SHP77 treated with DMSO at 0.1 percent for 48 hours (cell line): ENCODE results near the gene CACNB4.
"Not testable (repeated sequence)": the region's sequence is repeated elsewhere in the genome, so short reads cannot be mapped to it uniquely, and the experiment has no call there.

Experiments
- DNase-seq: peaks from one replicate; lab custom pipeline; 2025; lab: John Stamatoyannopoulos, UW

The CACNB4 gene

GRCh38 chr2:151904807-151905206, 194.0 kb downstream of the CACNB4 start:
- DNase-seq = no peak

DNA sequence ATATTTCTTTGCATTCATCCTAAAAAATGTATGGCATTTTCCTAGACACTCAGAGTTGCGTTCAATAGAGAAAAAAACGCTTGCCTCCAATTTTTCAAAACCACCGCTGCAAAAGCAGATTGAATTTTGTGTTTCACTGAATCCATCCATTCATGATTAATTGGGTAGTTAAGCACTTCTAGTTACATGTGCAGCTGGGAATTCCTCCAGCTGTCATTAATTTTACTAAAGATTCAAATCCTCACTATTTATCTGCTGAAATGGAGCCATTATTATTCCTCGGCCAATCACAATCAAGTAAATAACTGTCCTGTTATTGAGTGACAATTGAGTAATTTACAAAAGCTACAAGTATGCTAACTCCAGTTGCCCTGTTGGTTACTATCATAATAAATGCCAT, 194.8 kb downstream of the CACNB4 start:
- no peak for DNase-seq

DNA sequence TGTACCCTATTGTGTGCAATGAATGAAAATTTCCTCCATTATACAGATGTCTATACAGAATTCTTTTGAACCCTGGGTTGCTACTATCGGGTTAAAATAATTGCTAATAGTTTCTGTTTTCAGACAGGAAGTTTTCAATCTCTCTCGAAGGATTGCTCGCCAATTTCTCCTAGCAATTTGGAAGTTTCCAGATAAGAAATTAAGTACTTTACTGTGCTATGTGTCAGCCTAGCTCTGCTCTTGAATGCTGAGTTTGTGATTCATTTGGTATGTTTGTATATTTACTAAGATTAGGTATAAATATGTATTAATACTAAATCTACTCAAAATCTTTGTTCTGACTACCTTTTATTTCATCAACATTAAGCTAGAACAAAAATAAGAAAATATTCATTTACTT, 196.0 kb downstream of the CACNB4 start:
- DNase-seq = no peak

DNA sequence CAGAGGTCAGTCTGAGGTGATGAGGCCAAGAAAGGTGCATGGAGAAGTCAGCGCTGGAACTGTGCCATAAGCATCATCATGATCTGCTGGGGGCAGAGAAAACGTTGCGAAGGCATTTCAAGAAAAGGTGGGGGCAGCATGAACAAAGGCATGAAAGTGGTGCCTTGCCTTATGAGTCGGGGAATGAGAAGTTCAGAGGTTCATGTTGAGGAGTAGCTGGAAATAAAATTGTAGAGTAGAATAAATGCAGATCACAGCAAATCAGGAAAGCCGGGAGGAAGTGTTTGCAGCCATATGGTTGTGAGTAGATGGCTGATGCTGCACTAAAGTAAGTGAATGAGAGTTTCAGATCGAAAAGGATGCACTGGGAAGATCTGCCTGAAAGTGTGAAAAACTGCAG, 198.5 kb downstream of the CACNB4 start:
- DNase-seq = no peak

- no peak for DNase-seq
Measured at GRCh38 chr2:151899156-151899555, 199.7 kb downstream of the CACNB4 start.

DNA sequence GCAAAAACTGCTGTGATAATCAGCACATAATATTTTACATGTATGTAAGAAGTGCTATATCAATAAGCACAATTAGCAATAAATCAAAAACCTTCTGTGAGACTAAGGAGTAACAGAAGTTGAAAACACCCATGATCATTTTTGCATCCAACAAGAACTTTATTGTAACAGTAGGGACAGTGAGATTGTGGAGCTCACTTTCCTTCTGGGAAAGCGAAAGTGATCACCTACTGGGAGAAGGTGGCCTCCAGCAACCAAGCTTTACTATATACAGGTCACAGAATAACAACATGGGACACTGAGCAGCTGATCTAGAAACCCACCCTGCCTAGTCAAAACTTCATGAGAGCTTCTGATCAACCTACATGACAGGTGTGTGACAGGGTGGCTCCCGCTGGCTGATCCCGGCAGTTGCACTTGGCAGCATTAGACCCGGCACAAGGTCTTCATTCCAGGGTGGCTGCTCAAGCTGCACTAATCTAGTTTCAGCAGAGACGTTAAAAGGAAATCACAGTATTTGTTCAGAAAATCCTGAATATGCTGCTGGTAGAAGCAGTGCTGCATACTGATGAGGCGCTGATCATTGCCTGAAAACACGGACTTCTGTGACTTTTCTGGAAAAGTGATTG, 207.2 kb downstream of the CACNB4 start:
- no peak for DNase-seq

DNA sequence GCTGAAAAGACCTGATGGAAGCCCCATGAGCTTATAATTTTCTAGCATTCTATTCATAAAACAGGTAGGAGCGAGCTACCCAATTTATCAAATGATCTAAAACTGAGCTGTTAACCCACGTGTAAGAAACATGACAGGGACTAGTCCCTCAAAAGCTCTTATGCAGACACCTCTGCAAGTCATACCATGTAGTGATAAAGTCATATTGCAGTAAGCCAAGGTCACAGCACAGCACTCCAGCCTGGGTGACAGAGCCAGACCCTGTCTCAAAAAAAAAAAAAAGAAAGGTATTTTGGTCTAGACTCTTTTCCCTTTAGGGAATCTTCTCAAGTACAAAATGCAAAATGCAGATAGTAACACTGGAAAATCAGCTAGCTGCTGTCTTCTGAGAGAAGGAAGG, 211.7 kb downstream of the CACNB4 start:
- DNase-seq = no peak

- DNase-seq = peak; percentile 42
Measured at GRCh38 chr2:151886241-151886640, 212.6 kb downstream of the CACNB4 start.

DNA sequence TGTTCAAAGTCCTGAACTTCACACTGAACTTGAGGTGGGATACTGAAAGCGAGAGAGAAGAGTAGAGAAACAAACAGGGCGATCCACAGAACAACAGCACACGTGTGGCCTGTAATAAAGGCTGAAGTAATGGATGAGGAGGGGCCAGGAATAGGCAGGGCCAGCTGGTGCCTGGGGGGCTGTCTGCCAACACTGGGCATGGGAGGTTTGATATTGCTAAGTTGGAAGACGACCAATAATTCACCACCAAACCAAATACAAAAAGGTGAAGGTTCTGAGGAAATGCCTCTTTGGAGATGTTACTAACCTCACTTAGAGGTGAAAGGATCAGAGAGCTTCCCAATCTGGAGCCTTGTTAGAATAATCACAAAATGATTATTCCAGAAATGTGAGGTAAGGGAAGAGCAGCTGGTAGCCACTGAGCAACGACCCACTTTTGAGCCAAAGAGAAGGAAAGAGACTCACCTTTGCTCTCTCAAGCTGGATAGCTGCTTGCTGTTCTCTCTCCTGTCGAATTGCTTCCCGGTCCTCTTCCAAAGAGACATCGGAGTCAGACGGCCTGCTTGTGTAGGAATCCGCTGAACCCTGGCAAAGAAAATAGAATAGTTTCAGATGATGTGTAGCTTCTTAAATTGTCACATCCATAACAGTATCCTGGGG, 215.9 kb downstream of the CACNB4 start:
- DNase-seq = no peak

DNA sequence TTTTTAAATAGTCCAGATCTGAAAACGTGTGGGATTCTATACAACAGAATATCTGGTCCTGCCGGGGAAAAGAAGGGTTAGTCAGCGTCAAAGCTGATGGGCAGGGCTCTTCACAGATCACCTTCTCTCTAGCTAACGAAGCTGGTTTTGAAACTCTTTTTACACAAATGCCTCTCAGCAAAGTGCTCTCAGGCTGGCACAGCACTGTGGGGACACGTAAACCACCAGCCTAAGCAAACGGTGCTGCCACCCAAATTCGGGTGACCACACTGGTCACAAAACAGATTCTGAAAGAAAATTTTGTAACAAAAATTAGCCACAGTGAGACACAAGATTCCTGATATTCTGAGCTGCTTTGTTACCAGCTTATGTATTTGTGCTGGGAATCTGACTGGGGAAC, 217.5 kb downstream of the CACNB4 start:
- DNase-seq = no peak

- no peak for DNase-seq
Measured at GRCh38 chr2:151880586-151880985, 218.3 kb downstream of the CACNB4 start.

GRCh38 chr2:151878655-151879563, 219.9 kb downstream of the CACNB4 start:
- DNase-seq = no peak

DNA sequence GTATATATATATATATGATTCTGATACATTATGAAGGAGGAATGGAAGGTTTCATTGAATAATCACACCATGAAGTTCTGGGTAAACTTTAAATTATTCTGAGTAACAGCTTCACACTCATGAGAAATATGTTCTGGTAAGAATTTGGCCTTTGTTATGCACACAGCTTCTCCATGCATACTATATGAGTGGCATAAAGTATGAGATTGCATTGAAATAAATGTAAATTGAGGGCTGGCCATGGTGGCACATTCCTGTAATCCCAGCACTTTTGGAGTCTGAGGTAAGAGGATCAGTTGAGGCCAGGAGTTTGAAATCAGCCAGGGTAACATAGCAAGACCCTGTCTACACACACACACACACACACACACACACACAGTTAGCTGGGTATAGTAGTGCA, 220.6 kb downstream of the CACNB4 start:
- DNase-seq = no peak

- DNase-seq = not testable (repeated sequence)
Measured at GRCh38 chr2:151875631-151876030, 223.2 kb downstream of the CACNB4 start.

DNA sequence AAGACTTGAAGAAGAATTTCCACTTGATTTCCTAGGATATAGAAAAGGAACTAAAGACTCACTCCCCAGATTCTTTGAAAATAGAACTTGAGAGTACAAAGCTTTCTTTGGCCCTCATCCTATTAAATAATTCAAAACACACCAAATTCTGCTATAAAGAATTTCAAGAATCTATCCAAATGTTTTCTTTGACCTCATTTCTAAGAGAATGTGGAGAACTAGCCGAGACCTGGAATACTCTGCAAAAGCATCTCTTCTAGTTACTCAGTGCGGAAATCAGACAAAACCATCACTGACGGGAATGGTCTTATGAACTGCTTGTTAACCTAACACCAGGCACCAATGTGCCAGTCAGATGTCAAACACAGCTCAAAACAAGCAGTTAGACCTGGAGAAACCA, 226.4 kb downstream of the CACNB4 start:
- DNase-seq = no peak

DNA sequence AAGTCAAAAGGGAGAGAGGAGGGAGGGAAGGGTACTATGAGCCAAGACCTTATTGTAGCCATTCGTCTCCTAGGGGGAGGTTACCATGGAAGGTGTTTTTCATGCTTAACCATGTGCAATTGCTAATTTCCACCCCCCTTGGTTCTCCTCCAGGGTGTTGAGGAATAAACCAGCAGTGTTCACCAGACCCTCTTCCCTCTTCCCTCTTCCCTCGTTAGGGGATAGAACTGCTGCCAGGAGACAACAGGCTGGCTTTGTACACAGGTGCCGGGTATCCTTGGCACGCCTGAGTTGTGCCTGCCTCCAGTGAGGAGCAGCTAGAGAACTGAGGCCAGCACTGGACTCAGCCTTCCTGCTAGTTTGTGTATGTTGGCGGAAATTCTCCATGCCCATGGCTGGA, 229.6 kb downstream of the CACNB4 start:
- DNase-seq = no peak

- no peak for DNase-seq
Measured at GRCh38 chr2:151862700-151863099, 236.1 kb downstream of the CACNB4 start.

GRCh38 chr2:151861174-151861573, 237.7 kb downstream of the CACNB4 start:
- no peak for DNase-seq

- DNase-seq = no peak
Measured at GRCh38 chr2:151860613-151861146, 238.2 kb downstream of the CACNB4 start.

DNA sequence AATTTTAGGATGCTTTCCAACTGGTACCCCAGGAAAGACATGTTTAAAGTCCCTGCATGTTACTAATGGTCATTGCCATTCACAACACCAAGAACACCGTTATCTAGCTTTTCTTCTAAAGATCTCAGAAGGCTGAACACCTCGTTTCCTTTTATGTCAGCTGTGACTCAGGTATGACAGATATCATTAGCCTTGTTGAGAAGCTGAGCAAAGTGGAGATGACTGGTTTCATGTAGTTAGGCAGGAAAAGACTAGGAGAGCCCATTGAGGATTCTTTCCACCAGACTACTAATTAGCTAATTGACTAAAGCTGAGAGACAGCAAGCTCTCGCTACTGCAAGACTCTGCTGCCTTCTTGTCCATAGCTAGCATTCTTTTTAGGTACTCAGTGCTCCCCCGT, 238.6 kb downstream of the CACNB4 start:
- no peak for DNase-seq

DNA sequence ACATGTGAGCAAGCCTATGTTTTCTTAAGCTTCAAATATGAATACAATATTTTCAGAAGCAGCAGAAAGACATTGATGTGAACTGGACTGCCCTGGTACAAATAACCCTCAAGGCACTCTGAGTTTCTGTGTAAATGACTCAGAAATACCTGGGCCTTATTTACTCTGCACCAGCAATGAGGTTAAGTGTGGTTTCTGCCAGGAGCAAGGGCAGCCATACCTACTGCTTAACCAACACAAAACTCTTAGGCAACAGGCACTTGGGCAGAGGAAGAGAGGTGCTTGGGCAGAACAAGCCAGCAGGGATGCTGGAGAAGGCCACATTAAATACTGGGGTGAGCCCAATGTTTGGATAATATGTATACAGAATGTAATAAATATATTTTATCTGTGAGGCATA, 241.2 kb downstream of the CACNB4 start:
- DNase-seq = no peak

- DNase-seq = no peak
Measured at GRCh38 chr2:151855111-151855510, 243.7 kb downstream of the CACNB4 start.
